ENCODE data around the gene PRKAR2A. TPM values are rescaled to one million over a fixed set of nuclear protein-coding genes. Genes with fewer than 3 reads are reported as not detected.

PRKAR2A gene
- total RNA-seq, 2 experiments from 2014 or later, result 47.4 to 48.3 TPM

- intact Hi-C loops (cut with DNase I, micrococcal nuclease), result loop anchor here (1.0 to 5.0 kb wide), 7 partner anchors 32 to 450 kb away; partner anchors contain the start of genes CCDC71 (in 1 of the 2), IMPDH2 (in 1 of the 2), NCKIPSD (in 1 of the 2) and PFKFB4 (in 1 of the 2)
- peaks cover 41% of the 10 kb centered on the region for H3K36me3 Mint-ChIP-seq (ENCODE audit: low read depth)
- Histone ChIP-seq H3K27me3 (ENCODE audit: control insufficient read depth in 1 of 2, insufficient read depth in 2 of 2, low read length in 2 of 2) (no peaks in the 10 kb centered on the region), H3K27ac (ENCODE audit: low read depth in 1 of 2, low read length in 2 of 2) (peak within 1 kb of the TSS; percentile 77 to 88), H3K9me3 (ENCODE audit: control insufficient read depth in 1 of 2, insufficient read depth in 1 of 2, low read length in 2 of 2) (no peaks in the 10 kb centered on the region), H3K4me1 (ENCODE audit: insufficient read depth, low read length) (peaks cover 38% of the 10 kb centered on the region), H3K36me3 (ENCODE audit: insufficient read depth, low read length) (peaks cover 25% of the 10 kb centered on the region), H3K4me3 (ENCODE audit: low read length) (peak within 1 kb of the TSS; percentile 89)
- no peaks in the 10 kb centered on the region for H3K9me3 Mint-ChIP-seq
- peaks cover 43% of the 10 kb centered on the region for H3K4me1 Mint-ChIP-seq (ENCODE audit: low read depth)
- ATAC-seq (ENCODE audit: poor library complexity), result peak; percentile 99
- CTCF ChIA-PET, result interaction anchor here (0.7 to 1.6 kb wide), 6 partner anchors 23 to 304 kb away, joined by 3 to 5 read pairs (median 4); partner anchors contain the start of genes NCKIPSD and NDUFAF3
- POLR2A ChIA-PET, result interaction anchor here (0.6 to 2.8 kb wide), 28 partner anchors 9 to 892 kb away, joined by 3 to 20 read pairs (median 4); partner anchors contain the start of genes ARIH2, CCDC51, CELSR3 and DAG1
- TF ChIP-seq, protein P1, sequence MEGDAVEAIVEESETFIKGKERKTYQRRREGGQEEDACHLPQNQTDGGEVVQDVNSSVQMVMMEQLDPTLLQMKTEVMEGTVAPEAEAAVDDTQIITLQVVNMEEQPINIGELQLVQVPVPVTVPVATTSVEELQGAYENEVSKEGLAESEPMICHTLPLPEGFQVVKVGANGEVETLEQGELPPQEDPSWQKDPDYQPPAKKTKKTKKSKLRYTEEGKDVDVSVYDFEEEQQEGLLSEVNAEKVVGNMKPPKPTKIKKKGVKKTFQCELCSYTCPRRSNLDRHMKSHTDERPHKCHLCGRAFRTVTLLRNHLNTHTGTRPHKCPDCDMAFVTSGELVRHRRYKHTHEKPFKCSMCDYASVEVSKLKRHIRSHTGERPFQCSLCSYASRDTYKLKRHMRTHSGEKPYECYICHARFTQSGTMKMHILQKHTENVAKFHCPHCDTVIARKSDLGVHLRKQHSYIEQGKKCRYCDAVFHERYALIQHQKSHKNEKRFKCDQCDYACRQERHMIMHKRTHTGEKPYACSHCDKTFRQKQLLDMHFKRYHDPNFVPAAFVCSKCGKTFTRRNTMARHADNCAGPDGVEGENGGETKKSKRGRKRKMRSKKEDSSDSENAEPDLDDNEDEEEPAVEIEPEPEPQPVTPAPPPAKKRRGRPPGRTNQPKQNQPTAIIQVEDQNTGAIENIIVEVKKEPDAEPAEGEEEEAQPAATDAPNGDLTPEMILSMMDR (IDR thresholded peaks at IDR 0.05), result no peak
- H3K4me3 Mint-ChIP-seq, result peak within 1 kb of the TSS; percentile 96
- DNase-seq, result peak; percentile 97 to 99 (median 98)
- H3K27ac Mint-ChIP-seq, result peak within 1 kb of the TSS; percentile 88
- no peaks in the 10 kb centered on the region for H3K27me3 Mint-ChIP-seq
Measured at GRCh38 chr3:48716982-48717746, 130.5 kb downstream of the PRKAR2A start, which contains the start of gene IP6K2. TSS of gene IP6K2 (minus strand) at chr3:48717221. CDS start at chr3:48695291, 21,930 bp downstream.

- peaks cover 30% of the 10 kb centered on the region for H3K36me3 ChIP-seq (ENCODE audit: insufficient read depth, low read length)
- peak overlapping the region; percentile 89 for H3K4me3 ChIP-seq (ENCODE audit: low read length)
- TF ChIP-seq, protein P1 (IDR thresholded peaks at IDR 0.05), result no peak
- intact Hi-C loops (cut with DNase I, micrococcal nuclease), result loop anchor here (2.0 to 5.0 kb wide), 6 partner anchors 32 to 450 kb away; partner anchors contain the start of genes CCDC71 (in 1 of the 2), IMPDH2 (in 1 of the 2), NCKIPSD (in 1 of the 2) and PFKFB4 (in 1 of the 2)
- ChIA-PET POLR2A (interaction anchor here (0.6 to 2.8 kb wide), 28 partner anchors 8 to 1822 kb away, joined by 3 to 20 read pairs (median 4); partner anchors contain the start of genes ARIH2, CCDC51, CELSR3 and DAG1), CTCF (interaction anchor here (0.7 to 1.4 kb wide), 8 partner anchors 19 to 305 kb away, joined by 3 to 5 read pairs (median 4); partner anchors contain the start of genes ARIH2, NCKIPSD and NDUFAF3)
- Mint-ChIP-seq H3K4me1 (ENCODE audit: low read depth) (peaks cover 48% of the 10 kb centered on the region), H3K36me3 (ENCODE audit: low read depth) (peaks cover 46% of the 10 kb centered on the region), H3K27ac (peak overlapping the region; percentile 88), H3K9me3 (no peaks in the 10 kb centered on the region), H3K4me3 (peak overlapping the region; percentile 96), H3K27me3 (no peaks in the 10 kb centered on the region)
- DNase-seq (peak; percentile 4 to 62 (median 14)), ATAC-seq (ENCODE audit: poor library complexity) (peak; percentile 15)
- no peaks in the 10 kb centered on the region for H3K27me3 ChIP-seq (ENCODE audit: control insufficient read depth in 1 of 2, insufficient read depth in 2 of 2, low read length in 2 of 2)
- H3K9me3 ChIP-seq (ENCODE audit: control insufficient read depth in 1 of 2, insufficient read depth in 1 of 2, low read length in 2 of 2), result no peaks in the 10 kb centered on the region
- H3K4me1 ChIP-seq (ENCODE audit: insufficient read depth, low read length), result peaks cover 43% of the 10 kb centered on the region
- H3K27ac ChIP-seq (ENCODE audit: low read depth in 1 of 2, low read length in 2 of 2), result peak overlapping the region; percentile 77 to 88
Measured at GRCh38 chr3:48716508-48716981, 131.1 kb downstream of the PRKAR2A start.

DNA sequence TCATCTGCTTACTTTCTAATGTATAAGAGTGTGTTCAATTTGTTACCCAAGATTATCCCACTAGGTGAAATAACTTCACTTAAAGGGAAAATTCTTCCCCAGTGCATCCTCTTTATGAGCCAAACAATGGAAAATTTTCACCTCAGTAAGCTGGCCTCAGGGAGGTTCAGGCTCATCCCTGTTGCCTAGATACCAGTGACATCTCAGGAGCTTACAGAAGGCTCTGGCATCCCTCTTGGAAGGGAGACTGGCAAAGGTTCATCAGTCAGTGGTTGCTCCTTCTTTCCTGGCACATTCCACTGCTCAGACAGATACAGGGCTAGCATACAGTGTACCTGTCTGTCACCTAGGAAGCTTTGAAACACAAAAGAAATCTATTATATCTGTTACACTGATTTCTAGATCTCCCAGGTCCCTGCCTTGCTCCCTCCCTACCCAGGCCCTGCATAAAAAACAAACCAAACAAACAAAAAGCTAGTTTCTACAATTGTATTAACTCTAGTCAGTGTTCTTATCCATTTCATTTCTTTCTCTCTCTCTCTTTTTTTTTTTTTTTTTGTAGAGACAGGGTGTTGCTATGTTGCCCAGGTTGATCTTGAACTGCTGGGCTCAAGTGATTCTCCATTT, 132.4 kb downstream of the PRKAR2A start:
- Mint-ChIP-seq H3K4me3 (peak overlapping the region; percentile 96), H3K4me1 (ENCODE audit: low read depth) (peaks cover 59% of the 10 kb centered on the region), H3K9me3 (no peaks in the 10 kb centered on the region), H3K27ac (peak overlapping the region; percentile 88), H3K36me3 (ENCODE audit: low read depth) (peaks cover 59% of the 10 kb centered on the region), H3K27me3 (no peaks in the 10 kb centered on the region)
- peaks cover 50% of the 10 kb centered on the region for H3K4me1 ChIP-seq (ENCODE audit: insufficient read depth, low read length)
- intact Hi-C loops (cut with DNase I, micrococcal nuclease), result loop anchor here in 1 of 2 experiments (5.0 kb wide), 3 partner anchors 158 to 312 kb away; partner anchors contain the start of genes IMPDH2 and PFKFB4
- H3K36me3 ChIP-seq (ENCODE audit: insufficient read depth, low read length), result peaks cover 40% of the 10 kb centered on the region
- ChIA-PET POLR2A (interaction anchor here (2.8 kb wide), 1 partner anchor 183 kb away, joined by 12 read pairs; the partner anchor contains the start of gene SLC25A20), CTCF (interaction anchor here (1.0 to 1.4 kb wide), 3 partner anchors 25 to 203 kb away, joined by 4 to 5 read pairs (median 4); partner anchors contain the start of genes ARIH2 and NCKIPSD)
- H3K27me3 ChIP-seq (ENCODE audit: control insufficient read depth in 1 of 2, insufficient read depth in 2 of 2, low read length in 2 of 2), result no peaks in the 10 kb centered on the region
- H3K9me3 ChIP-seq (ENCODE audit: control insufficient read depth in 1 of 2, insufficient read depth in 1 of 2, low read length in 2 of 2), result no peaks in the 10 kb centered on the region
- DNase-seq (no peak), ATAC-seq (ENCODE audit: poor library complexity) (no peak)
- H3K27ac ChIP-seq (ENCODE audit: low read depth in 1 of 2, low read length in 2 of 2), result no peak overlapping the region
- peak overlapping the region; percentile 89 for H3K4me3 ChIP-seq (ENCODE audit: low read length)
- TF ChIP-seq, protein P1 (IDR thresholded peaks at IDR 0.05), result no peak
